ENCODE measurements around the gene RHOU. TPM values are rescaled to one million over a fixed set of nuclear protein-coding genes. Genes with fewer than 3 reads are reported as not detected.
A peak's percentile ranks its signal among the peaks of the same experiment; 100 is the strongest.
"Not testable (repeated sequence)": the region's sequence is repeated elsewhere in the genome, so short reads cannot be mapped to it uniquely, and the experiment has no call there.

The RHOU gene
- 1 to 10 TPM; 1.2 TPM for total RNA-seq

- ChIA-PET POLR2A (interaction anchor here (1.0 to 1.5 kb wide), 2 partner anchors 55 to 81 kb away, joined by 3 read pairs; no protein-coding TSS in a partner anchor), CTCF (interaction anchor here (0.8 to 3.4 kb wide), 22 partner anchors 8 to 520 kb away, joined by 3 to 49 read pairs (median 3); no protein-coding TSS in a partner anchor)
- Mint-ChIP-seq H3K4me1 (ENCODE audit: low read depth) (peaks cover 5% of the 10 kb centered on the region), H3K4me3 (peak within 1 kb of the TSS; percentile 68), H3K27me3 (peaks cover 10% of the 10 kb centered on the region), H3K27ac (no peak within 1 kb of the TSS), H3K9me3 (no peaks in the 10 kb centered on the region), H3K36me3 (ENCODE audit: low read depth) (no peaks in the 10 kb centered on the region)
- TF ChIP-seq, protein P1, sequence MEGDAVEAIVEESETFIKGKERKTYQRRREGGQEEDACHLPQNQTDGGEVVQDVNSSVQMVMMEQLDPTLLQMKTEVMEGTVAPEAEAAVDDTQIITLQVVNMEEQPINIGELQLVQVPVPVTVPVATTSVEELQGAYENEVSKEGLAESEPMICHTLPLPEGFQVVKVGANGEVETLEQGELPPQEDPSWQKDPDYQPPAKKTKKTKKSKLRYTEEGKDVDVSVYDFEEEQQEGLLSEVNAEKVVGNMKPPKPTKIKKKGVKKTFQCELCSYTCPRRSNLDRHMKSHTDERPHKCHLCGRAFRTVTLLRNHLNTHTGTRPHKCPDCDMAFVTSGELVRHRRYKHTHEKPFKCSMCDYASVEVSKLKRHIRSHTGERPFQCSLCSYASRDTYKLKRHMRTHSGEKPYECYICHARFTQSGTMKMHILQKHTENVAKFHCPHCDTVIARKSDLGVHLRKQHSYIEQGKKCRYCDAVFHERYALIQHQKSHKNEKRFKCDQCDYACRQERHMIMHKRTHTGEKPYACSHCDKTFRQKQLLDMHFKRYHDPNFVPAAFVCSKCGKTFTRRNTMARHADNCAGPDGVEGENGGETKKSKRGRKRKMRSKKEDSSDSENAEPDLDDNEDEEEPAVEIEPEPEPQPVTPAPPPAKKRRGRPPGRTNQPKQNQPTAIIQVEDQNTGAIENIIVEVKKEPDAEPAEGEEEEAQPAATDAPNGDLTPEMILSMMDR (IDR thresholded peaks at IDR 0.05): peak; percentile 87
- intact Hi-C loops (cut with micrococcal nuclease): no loop called here
- ATAC-seq (peak; percentile 89), DNase-seq (peak; percentile 63)
These were observed at the start of gene RHOU for GRCh38 chr1:228734881-228735801. Gene RHOU (plus strand): TSS chr1:228735479. CDS start chr1:228735743, 264 bp downstream.

DNA sequence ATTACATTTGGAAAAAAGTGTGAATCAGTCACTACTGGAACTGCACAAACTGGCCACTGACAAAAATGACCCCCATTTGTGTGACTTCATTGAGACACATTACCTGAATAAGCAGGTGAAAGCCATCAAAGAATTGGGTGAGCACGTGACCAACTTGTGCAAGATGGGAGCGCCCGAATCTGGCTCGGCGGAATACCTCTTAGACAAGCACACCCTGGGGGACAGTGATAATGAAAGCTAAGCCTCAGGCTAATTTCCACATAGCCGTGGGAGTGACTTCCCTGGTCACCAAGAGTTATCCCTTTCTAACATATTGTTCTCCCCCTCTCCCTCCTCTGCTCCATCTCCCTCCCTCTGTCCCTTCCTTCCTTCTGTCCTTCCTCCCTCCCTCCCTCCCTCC lies 47.7 kb upstream of the RHOU start:
- no peak overlapping the region for H3K4me3 Mint-ChIP-seq
- H3K27me3 Mint-ChIP-seq: peaks cover 3% of the 10 kb centered on the region
- intact Hi-C loops (cut with micrococcal nuclease): no loop called here
- no peaks in the 10 kb centered on the region for H3K4me1 Mint-ChIP-seq (ENCODE audit: low read depth)
- ChIA-PET CTCF (interaction anchor here (0.9 kb wide), 1 partner anchor 540 kb away, joined by 5 read pairs; no protein-coding TSS in a partner anchor), POLR2A (no interaction called here)
- H3K27ac Mint-ChIP-seq: no peak overlapping the region
- DNase-seq (no peak), ATAC-seq (no peak)
- H3K36me3 Mint-ChIP-seq (ENCODE audit: low read depth): no peaks in the 10 kb centered on the region
- no peaks in the 10 kb centered on the region for H3K9me3 Mint-ChIP-seq
- TF ChIP-seq, protein P1 (IDR thresholded peaks at IDR 0.05): no peak

GRCh38 chr1:228689255-228689654 lies 46.0 kb upstream of the RHOU start:
- H3K4me3 Mint-ChIP-seq: no peak overlapping the region
- H3K9me3 Mint-ChIP-seq: no peaks in the 10 kb centered on the region
- POLR2A ChIA-PET: interaction anchor here (0.6 kb wide), 1 partner anchor 294 kb away, joined by 4 read pairs; no protein-coding TSS in a partner anchor
- intact Hi-C loops (cut with micrococcal nuclease): no loop called here
- H3K27me3 Mint-ChIP-seq: peaks cover 3% of the 10 kb centered on the region
- no peak for ATAC-seq
- CTCF ChIA-PET: no interaction called here
- H3K4me1 Mint-ChIP-seq (ENCODE audit: low read depth): no peaks in the 10 kb centered on the region
- no peak overlapping the region for H3K27ac Mint-ChIP-seq
- TF ChIP-seq, protein P1 (IDR thresholded peaks at IDR 0.05): no peak
- DNase-seq: no peak
- no peaks in the 10 kb centered on the region for H3K36me3 Mint-ChIP-seq (ENCODE audit: low read depth)

DNA sequence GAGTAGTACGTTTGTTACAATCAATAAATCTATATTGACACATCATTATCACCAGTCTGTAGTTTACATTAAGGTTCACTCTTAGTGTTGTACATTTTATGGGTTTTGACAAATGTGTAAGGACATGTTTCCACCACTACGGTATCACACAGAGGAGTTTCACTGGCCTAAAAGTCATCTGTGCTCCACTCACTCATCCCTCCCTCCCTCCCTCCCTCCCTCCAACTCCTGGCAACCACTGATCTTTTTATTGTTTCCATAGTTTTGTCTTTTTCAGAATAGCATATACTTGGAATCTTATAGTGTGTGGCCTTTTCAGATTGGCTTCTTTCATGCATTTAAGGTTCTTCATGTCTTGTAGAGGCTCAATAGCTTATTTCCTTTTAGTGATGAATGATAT lies 44.1 kb upstream of the RHOU start:
- intact Hi-C loops (cut with micrococcal nuclease): no loop called here
- CTCF ChIA-PET: interaction anchor here (0.8 to 3.7 kb wide), 6 partner anchors 11 to 791 kb away, joined by 3 to 34 read pairs (median 4); partner anchors contain the start of gene RHOU
- TF ChIP-seq, protein P1 (IDR thresholded peaks at IDR 0.05): no peak
- POLR2A ChIA-PET: no interaction called here
- peaks cover 3% of the 10 kb centered on the region for H3K27me3 Mint-ChIP-seq
- no peak overlapping the region for H3K27ac Mint-ChIP-seq
- H3K9me3 Mint-ChIP-seq: no peaks in the 10 kb centered on the region
- H3K36me3 Mint-ChIP-seq (ENCODE audit: low read depth): no peaks in the 10 kb centered on the region
- DNase-seq (no peak), ATAC-seq (no peak)
- H3K4me3 Mint-ChIP-seq: no peak overlapping the region
- peaks cover 10% of the 10 kb centered on the region for H3K4me1 Mint-ChIP-seq (ENCODE audit: low read depth)

- intact Hi-C loops (cut with micrococcal nuclease): no loop called here
- DNase-seq: peak; percentile 29
- ChIA-PET CTCF (interaction anchor here (0.8 to 3.7 kb wide), 6 partner anchors 10 to 790 kb away, joined by 3 to 34 read pairs (median 4); partner anchors contain the start of gene RHOU), POLR2A (no interaction called here)
- H3K4me3 Mint-ChIP-seq: no peak overlapping the region
- H3K27me3 Mint-ChIP-seq: peaks cover 3% of the 10 kb centered on the region
- H3K9me3 Mint-ChIP-seq: no peaks in the 10 kb centered on the region
- H3K27ac Mint-ChIP-seq: no peak overlapping the region
- TF ChIP-seq, protein P1 (IDR thresholded peaks at IDR 0.05): peak; percentile 40
- no peak for ATAC-seq
- no peaks in the 10 kb centered on the region for H3K36me3 Mint-ChIP-seq (ENCODE audit: low read depth)
- H3K4me1 Mint-ChIP-seq (ENCODE audit: low read depth): peaks cover 10% of the 10 kb centered on the region
These were observed 43.4 kb upstream of the RHOU start for GRCh38 chr1:228691926-228692325.

- CTCF ChIA-PET: interaction anchor here (1.2 to 1.9 kb wide), 2 partner anchors 30 to 533 kb away, joined by 4 to 6 read pairs; no protein-coding TSS in a partner anchor
- DNase-seq; H3K9me3 Mint-ChIP-seq; H3K4me3 Mint-ChIP-seq; H3K27me3 Mint-ChIP-seq; intact Hi-C loops (cut with micrococcal nuclease); POLR2A ChIA-PET; H3K36me3 Mint-ChIP-seq (ENCODE audit: low read depth); H3K27ac Mint-ChIP-seq; ATAC-seq; H3K4me1 Mint-ChIP-seq (ENCODE audit: low read depth): not testable (repeated sequence)
These were observed 40.8 kb upstream of the RHOU start for GRCh38 chr1:228694447-228694846.

All from activated CD8-positive, alpha-beta T cell treated with anti-CD3 and anti-CD28 coated beads for 36 hours (primary cell).